Parathyroid adenoma (tissue), 2 donors: ENCODE results near the gene RIN3.

Source experiments
- H2AFZ ChIP-seq: fragments of 300-600 bp; sonication (generic); one replicate; pipeline ENCODE4 v1.7.0; 2017; ENCODE audit warnings: antibody characterized with exemption, mild to moderate bottlenecking
- H3K27ac ChIP-seq: fragments of 300-600 bp; sonication (generic); one replicate; pipeline ENCODE4 v1.7.0; 2017
- H3K27me3 ChIP-seq: fragments of 300-600 bp; sonication (generic); one replicate; pipeline ENCODE4 v1.7.0; 2017; ENCODE audit warnings: low read length; ENCODE audit not compliant: control insufficient read depth, insufficient read depth
- H3K36me3 ChIP-seq: fragments of 300-600 bp; sonication (generic); one replicate; pipeline ENCODE4 v1.7.0; 2017; ENCODE audit warnings: low read length; ENCODE audit not compliant: control insufficient read depth, insufficient read depth
- H3K4me1 ChIP-seq: fragments of 300-600 bp; sonication (generic); one replicate; pipeline ENCODE4 v1.7.0; 2017; ENCODE audit warnings: control low read depth
- H3K4me2 ChIP-seq: fragments of 300-600 bp; sonication (generic); one replicate; pipeline ENCODE4 v1.7.0; 2017; ENCODE audit warnings: low read length
- H3K4me3 ChIP-seq: fragments of 300-600 bp; sonication (generic); one replicate; pipeline ENCODE4 v1.7.0; 2017; ENCODE audit warnings: low read depth, low read length
- H3K79me2 ChIP-seq: fragments of 300-600 bp; sonication (generic); one replicate; pipeline ENCODE4 v1.7.0; 2017; ENCODE audit warnings: control low read depth
- H3K9ac ChIP-seq: fragments of 300-600 bp; sonication (generic); one replicate; pipeline ENCODE4 v1.7.0; 2017; ENCODE audit warnings: mild to moderate bottlenecking
- H3K9me3 ChIP-seq: fragments of 300-600 bp; sonication (generic); one replicate; pipeline ENCODE4 v1.7.0; 2017; ENCODE audit warnings: low read length; ENCODE audit not compliant: control insufficient read depth
- CTCF ChIP-seq: fragments of 300-600 bp; sonication (generic); IDR thresholded peaks from one replicate; pipeline ENCODE4 v1.7.0; 2017; ENCODE audit warnings: antibody characterized with exemption, mild to moderate bottlenecking
- donor health status: primary hyperparathyroidism.

RIN3 gene

GRCh38 chr14:92493024-92493423 lies 20.6 kb upstream of the RIN3 start:
- Histone ChIP-seq H3K4me2 (no peak overlapping the region), H3K27me3 (no peaks in the 10 kb centered on the region), H3K36me3 (no peaks in the 10 kb centered on the region), H3K27ac (no peak overlapping the region), H3K9ac (no peak overlapping the region), H3K4me1 (no peaks in the 10 kb centered on the region), H2AFZ (no peak overlapping the region), H3K4me3 (no peak overlapping the region), H3K79me2 (no peaks in the 10 kb centered on the region), H3K9me3 (no peaks in the 10 kb centered on the region)
- no peak for TF ChIP-seq CTCF

GRCh38 chr14:92493492-92493891 lies 20.1 kb upstream of the RIN3 start:
- TF ChIP-seq CTCF: no peak
- Histone ChIP-seq H3K79me2 (no peaks in the 10 kb centered on the region), H2AFZ (no peak overlapping the region), H3K27me3 (no peaks in the 10 kb centered on the region), H3K4me2 (no peak overlapping the region), H3K9ac (no peak overlapping the region), H3K4me3 (no peak overlapping the region), H3K36me3 (no peaks in the 10 kb centered on the region), H3K27ac (no peak overlapping the region), H3K9me3 (no peaks in the 10 kb centered on the region), H3K4me1 (no peaks in the 10 kb centered on the region)

GRCh38 chr14:92494512-92494911 lies 19.1 kb upstream of the RIN3 start:
- no peak overlapping the region for H2AFZ ChIP-seq
- H3K27ac ChIP-seq: no peak overlapping the region
- no peak overlapping the region for H3K9ac ChIP-seq
- H3K4me2 ChIP-seq: no peak overlapping the region
- no peak overlapping the region for H3K4me3 ChIP-seq
- no peaks in the 10 kb centered on the region for H3K4me1 ChIP-seq
- H3K36me3 ChIP-seq: no peaks in the 10 kb centered on the region
- H3K27me3 ChIP-seq: no peaks in the 10 kb centered on the region
- TF ChIP-seq CTCF: no peak
- no peaks in the 10 kb centered on the region for H3K9me3 ChIP-seq
- H3K79me2 ChIP-seq: no peaks in the 10 kb centered on the region

GRCh38 chr14:92495027-92495426 lies 18.6 kb upstream of the RIN3 start:
- no peak overlapping the region for H2AFZ ChIP-seq
- H3K9ac ChIP-seq: no peak overlapping the region
- H3K9me3 ChIP-seq: no peaks in the 10 kb centered on the region
- H3K27me3 ChIP-seq: no peaks in the 10 kb centered on the region
- H3K79me2 ChIP-seq: no peaks in the 10 kb centered on the region
- H3K27ac ChIP-seq: no peak overlapping the region
- H3K4me2 ChIP-seq: no peak overlapping the region
- no peak for TF ChIP-seq CTCF
- H3K4me3 ChIP-seq: no peak overlapping the region
- H3K4me1 ChIP-seq: no peaks in the 10 kb centered on the region
- no peaks in the 10 kb centered on the region for H3K36me3 ChIP-seq

- H3K27ac ChIP-seq: no peak overlapping the region
- H3K4me1 ChIP-seq: no peaks in the 10 kb centered on the region
- H3K27me3 ChIP-seq: no peaks in the 10 kb centered on the region
- TF ChIP-seq CTCF: no peak
- H3K4me2 ChIP-seq: no peak overlapping the region
- no peak overlapping the region for H3K4me3 ChIP-seq
- no peaks in the 10 kb centered on the region for H3K79me2 ChIP-seq
- H3K36me3 ChIP-seq: no peaks in the 10 kb centered on the region
- H3K9me3 ChIP-seq: no peaks in the 10 kb centered on the region
- no peak overlapping the region for H2AFZ ChIP-seq
- H3K9ac ChIP-seq: no peak overlapping the region
These were observed 17.3 kb upstream of the RIN3 start for GRCh38 chr14:92496191-92496857.
